GM21423 (cell line): ENCODE results near the gene AKAP13.
A peak's percentile ranks its signal among the peaks of the same experiment; 100 is the strongest.
"Not testable (repeated sequence)": the region's sequence is repeated elsewhere in the genome, so short reads cannot be mapped to it uniquely, and the experiment has no call there.

Experiments used
- ATAC-seq: cut with Tn5 transposase; IDR thresholded peaks from one replicate; pipeline ENCODE4 v1.9.1; 2021; ENCODE audit warnings: mild to moderate bottlenecking, moderate library complexity; ENCODE audit not compliant: unreplicated experiment

The AKAP13 gene

DNA sequence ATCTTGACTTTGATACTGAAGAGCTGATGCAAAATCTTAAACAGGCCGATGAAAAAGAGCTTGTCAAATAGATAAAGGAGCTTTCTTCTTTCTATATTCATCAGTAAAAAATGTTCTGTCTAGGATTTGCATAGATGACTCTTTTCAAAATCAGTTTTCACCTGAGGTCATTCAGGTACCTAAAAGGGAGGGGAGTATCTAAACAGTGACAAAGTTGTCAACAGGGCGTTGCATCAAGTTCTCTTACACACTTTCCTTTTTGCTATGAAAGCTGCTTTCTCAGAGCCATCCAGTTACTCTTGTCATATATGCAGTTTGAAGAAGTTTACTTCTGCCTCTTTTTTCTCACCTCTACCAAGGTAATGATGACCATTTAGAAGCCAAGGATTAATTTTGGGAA, 60.0 kb downstream of the AKAP13 start:
- ATAC-seq: no peak

DNA sequence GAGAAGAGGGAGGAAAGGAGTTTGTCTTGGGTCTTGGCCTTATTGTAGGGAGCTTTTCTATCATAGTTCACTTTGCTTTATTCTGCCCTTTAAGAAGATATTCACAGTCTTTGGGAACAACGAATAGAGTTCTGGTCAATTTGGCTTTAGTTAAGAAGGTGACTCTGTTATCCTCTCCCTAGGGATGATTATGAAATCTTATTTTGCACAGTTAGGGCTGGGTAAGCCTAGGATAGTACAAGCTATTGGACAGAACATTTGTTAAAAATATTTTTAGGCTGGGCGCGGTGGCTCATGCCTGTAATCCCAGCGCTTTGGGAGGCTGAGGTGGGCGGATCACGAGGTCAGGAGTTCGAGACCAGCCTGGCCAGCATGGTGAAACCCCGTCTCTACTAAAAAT, 61.5 kb downstream of the AKAP13 start:
- not testable (repeated sequence) for ATAC-seq

DNA sequence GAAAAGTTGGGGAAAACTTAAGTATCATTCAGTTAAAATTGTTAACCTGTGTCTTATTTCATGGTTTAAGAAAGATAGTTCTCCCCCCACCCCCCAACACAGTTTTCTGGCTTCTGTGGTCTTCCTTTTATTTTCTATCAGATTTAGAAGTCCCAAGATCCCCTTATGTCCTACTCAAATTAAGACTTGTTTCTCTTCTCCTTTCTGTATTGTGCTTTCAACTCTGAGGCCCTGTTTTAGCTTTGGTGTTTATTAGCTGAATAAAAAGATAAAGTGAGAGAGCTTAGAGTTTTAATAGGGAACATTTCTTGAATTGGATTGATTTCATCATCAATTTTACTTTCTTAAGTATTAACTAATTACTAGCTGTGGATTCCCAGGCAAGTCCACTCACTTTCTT, 62.6 kb downstream of the AKAP13 start:
- peak; percentile 55 for ATAC-seq

DNA sequence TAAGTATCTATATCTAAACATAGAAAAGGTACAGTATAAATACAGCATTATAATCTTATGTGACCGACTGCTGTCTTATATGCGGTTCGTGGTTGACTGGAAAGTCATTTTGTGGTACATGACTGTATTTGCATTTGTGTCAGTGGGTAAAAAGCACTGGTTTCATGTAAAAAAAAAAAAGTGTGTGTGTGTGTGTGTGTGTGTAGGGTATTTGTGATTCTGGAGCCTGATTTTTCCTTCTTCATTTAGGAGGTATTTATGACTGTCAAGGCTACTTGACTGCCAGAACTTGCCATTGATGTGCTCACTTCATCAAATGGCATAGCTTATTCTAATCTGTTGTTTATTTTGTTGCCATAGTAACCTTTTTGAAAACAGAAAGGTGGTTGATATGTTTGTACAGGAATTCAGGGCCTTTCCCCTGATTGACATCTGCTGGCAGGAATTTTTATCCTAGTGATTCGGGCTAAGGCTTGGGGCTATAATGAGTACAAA, 63.2 kb downstream of the AKAP13 start:
- ATAC-seq: peak; percentile 73

DNA sequence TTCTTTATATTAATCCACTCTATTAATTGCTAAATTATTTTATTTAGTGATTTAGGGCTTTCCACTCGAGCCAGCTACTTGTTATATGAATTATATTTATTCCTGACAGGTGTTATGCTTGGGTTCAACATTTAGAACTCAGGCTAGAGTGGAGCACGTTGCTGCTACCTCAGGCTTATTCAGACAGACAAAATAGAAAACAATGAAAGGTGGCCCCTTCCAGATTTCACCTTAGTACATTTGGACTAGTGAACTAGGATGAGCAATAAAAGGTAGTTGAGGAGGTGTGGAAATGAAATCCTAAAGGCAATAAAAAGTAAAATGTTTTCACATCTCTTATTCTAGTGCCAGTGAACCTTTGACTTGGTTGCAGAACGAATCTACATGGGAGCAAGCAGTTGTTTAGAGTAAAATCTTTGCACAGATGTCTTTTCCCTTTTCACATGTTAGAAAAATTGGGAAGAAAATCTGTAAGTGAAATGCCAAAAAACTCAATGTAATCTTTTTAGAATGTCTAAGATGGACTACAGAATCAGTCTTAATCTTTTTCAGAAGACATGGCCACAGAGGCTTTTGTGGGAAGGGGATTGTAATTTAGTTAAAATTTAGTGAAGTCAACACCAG, 63.8 kb downstream of the AKAP13 start:
- no peak for ATAC-seq

DNA sequence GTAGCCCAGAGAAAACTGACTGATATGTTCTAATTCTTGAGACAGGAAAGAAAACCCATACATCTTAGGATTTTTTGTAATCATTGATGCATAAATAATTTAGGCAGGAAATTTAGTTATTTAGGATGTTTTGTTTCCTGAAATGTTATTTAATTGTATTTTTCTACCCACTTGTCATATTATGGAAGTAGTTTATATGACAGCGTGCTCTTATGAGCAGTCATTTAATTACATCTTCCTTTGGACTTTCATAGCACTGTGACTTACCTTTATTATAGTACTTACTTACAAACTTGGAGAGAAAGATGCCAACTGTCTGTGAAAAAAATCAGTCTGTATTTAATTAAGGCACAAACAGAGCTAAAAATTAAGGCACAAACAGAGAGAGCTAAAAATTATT, 65.0 kb downstream of the AKAP13 start:
- no peak for ATAC-seq

DNA sequence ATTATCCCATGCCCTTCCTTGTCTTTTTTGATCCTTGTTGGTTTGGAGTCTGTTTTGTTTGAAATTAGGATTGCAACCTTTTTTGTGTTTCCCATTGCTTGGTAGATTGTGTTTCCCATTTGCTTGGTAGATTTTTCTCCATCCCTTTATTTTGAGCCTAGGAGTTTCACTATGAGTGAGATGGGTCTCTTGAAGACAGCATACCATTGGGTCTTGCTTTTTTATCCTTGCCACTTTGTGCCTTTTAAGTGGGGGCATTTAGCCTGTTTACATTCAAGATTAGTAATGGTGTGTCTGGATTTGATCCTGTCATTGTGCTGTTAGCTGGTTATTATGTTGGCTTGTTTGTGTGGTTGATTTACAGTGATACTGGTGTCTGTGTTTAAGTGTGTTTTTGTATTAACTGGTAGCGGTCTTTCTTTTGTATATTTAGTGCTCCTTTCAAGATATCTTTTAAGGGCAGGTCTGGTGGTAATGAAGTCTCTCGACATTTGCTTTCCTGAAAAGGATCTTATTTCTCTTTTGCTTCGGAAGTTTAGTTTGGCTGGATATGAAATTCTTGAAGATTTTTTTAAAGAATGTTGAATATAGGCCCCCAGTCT, 70.8 kb downstream of the AKAP13 start:
- ATAC-seq: no peak

DNA sequence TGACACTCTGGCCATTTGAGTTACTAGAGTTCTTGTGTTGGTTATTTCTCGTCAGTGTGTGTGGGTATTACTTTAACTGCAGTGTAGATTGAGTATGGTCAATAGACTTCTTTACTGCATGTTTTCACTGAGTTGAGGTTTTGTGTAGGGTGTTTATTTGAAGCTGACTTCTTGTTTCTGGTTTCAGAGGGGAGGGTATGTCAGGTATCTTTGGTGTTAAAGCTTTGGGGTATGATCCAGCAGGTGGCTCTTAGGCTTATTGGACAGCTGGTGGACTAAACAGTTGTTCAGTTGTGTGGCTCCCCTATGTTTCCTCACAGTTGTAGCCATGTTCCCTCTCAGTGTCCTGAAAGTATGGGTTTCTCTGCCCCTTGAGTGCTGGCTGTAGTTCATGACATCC, 72.0 kb downstream of the AKAP13 start:
- ATAC-seq: no peak

DNA sequence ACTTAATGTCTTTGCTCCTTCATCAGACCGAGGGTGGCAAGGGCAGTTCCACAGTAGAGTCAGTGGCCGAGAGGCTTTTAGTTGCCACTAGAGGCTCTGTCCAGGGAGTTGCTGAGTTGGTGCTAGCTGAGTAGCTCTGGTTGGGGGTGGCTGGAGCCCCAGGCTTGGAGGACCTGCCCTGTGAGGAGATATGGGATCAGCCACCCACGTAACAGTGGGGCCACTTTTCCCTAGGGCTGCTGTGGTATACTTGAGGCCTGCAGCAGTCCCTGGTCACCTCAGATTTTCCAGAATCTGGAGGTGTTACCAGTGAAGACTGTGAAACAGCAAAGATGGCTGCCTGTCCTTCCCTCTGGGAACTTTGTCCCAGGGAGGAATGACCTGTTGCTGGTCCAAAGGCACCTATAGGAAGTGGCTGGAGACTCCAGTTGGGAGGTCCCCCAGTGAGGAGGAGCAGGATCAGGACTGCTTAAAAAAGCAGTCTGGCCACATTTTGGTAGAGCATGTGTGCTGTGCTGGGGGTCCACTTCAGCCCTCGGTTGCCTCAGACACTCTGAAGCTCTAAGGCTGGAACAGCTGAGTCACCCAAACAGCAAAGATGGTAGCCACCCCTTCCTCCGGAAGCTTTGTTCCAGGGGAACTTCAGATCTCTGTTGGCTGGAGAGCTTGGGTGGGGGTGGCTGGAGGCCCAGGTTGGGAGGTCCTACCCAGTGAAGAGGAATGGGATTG, 72.9 kb downstream of the AKAP13 start:
- ATAC-seq: no peak

DNA sequence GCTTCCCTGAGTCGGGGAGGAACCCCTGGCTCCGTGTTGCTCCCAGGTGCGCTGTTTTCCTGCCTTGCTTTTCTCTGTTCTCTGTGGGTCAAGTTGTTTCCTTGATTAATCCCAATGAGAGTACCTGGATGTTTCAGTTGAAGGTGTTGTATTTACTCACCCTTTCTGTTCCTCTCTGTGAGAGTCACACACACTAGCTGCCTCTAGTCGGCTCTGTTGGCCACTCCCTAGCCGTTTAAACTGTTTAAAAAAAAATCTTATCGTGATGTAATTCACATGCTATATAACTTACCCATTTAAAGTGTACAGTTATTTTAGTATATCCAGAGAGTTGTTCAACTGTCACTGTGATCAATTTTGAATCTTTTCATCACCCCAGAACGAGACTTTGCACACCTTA, 74.0 kb downstream of the AKAP13 start:
- no peak for ATAC-seq

DNA sequence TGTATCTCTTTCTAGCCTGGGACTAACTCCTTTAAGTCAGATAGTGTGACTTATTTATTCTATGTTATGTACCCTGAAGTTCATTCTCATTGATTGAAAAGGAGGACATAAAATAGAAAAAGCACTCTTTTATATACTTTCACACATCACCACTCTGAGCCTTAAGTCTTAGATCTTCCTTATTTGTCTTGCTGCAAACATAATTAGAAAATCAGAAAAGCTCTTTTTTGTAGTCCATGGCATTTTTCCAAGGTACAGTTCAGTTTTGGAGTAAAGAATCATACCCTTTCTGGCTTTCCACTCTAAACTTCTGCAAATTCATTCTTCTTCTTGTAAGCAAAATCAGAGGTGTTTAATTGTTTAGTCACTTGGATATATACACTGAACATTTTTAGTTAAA, 75.5 kb downstream of the AKAP13 start:
- no peak for ATAC-seq

DNA sequence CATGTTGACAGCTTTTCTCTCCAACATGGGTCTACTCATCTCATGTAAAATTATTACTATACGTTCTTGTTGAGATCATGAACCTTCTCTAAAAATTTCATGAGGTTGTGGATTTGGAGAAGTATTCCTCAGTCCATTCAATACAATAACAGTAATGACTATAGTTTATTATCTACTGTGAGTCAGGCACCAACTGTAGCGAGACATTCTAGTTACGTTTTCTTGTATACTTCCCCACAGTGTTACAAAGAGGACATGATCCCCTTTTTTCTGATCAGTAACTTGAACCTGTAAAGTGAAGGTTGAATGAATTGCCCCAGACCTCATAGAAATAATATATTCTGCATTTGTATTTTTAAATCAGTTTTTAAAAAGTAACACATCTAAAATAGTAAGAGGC, 76.4 kb downstream of the AKAP13 start:
- ATAC-seq: peak; percentile 43

DNA sequence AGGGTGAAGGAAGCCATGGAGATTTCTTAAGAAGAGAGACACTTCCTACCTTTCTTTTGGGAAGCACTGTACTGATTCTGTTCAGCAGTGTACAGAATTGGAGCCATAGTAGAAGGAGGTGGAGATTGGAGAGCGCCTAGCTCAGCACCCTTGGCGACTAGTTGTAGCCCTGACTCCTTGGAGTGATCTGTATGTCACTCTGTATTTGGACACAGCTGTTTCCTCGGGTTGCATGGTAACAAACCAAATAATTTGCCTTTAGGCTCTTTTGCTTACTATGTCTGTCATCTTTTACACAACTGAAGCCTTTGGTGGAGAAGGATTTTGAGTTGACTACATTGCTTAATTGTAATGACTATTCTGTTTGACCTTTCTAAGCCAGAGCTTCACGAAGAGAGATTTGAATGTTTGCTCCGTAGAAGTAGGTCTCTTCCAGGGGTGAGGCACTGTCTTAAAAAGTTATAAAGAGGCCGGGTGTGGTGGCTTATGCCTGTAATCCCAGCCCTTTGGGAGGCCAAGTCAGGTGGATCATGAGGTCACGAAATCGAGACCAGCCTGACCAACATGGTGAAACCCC, 77.1 kb downstream of the AKAP13 start:
- ATAC-seq: peak; percentile 75

DNA sequence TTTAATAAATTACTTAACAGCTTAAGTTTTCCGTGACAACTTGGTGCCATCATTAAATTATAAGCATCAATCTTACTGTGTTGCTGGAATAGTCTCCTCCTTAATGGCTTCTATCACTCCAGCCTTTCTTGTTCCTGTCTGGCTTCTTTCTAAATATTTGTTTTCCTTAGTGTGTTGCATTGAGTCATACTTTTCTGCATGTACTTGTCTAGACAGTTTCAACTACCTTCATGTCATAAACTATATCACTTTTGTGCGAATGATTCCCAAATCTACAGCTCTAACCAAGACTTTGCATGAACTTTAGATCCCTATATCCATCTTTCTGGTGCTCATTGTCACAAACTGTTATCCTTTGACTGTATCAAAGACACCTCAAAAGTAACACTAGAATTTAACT, 78.4 kb downstream of the AKAP13 start:
- ATAC-seq: no peak

DNA sequence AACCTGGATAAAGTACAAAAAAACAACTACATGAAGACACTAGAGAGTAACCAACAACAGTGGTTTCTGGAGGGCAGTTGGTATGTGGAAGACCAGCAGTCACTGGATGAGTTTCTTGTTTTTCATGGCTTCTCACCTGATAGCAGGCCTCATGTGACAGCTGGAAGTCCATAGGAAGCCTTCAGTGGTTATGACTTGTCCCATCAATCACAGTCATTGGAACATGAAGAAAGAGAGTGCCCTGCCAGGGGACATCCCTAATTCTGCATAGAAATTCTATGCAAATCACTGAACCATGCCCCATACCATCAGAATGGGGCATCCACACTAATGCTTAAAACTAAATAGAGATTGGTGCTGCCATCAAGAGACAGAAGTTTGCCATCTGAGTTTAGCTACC, 81.6 kb downstream of the AKAP13 start:
- no peak for ATAC-seq

DNA sequence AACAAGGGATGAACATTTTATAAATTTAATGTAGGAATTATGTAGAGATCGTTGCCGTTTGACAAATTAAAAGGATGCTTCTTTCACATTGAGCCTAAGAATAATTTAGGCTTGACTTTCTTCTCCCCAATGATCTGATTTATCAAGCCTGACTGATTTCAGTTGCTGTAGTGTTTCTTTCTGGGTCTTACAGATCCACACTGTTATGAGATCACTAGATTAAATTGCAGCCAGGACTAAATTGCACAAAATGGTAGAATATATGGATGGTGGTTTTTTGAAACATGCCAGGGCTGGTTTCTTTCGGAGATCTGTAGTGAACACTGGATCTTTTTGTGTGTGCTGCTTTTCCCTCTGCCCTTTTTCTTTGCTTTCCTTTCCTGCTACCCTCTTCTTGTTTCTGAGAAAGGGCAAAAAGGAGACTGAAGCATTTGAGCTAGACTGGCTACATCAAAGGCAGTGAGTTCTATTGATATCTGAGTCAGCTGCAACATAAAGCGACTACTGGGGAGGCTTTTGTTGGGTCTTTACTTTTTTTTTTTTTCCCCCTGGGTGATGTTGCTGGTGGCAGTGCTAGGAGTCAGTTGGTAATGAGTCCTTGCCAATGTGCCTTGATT, 83.0 kb downstream of the AKAP13 start:
- no peak for ATAC-seq

DNA sequence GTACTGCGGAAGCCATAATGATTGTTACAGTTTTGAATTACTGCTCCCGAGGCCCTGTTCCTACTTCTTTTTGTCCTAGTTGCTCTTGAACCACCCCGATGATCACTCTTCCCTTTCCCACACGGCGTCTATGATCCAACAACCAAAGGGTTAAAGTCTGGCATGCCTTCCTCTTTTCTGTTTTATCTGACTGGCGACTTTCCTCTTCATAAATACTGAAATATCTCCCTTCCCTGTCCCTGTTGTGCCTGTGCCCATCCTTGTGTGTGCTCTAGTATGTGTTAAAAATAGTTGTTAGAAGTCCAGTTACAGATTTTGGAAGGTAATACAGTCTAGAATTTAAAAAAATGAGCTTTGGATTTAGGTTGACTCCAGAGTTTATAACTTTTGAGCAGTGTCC, 83.6 kb downstream of the AKAP13 start:
- ATAC-seq: no peak

DNA sequence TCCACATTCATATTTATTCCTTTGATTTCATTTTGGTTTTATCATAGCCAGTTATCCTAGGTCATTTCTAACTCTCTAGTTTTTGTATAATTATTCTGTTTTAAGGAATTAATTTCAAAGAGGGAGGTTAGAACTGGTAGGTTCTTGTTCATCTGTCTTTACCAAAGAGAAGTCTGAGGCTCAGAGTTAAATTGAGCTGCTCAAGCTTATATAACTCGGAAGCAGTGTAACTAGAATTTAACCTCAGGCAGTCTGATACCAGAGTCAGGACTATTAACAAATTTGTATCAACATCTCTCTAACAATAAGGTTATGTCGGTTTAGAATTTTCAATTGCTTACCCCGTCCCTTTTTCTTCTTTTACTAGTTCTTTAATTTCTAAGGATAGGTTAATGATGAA, 84.1 kb downstream of the AKAP13 start:
- no peak for ATAC-seq

DNA sequence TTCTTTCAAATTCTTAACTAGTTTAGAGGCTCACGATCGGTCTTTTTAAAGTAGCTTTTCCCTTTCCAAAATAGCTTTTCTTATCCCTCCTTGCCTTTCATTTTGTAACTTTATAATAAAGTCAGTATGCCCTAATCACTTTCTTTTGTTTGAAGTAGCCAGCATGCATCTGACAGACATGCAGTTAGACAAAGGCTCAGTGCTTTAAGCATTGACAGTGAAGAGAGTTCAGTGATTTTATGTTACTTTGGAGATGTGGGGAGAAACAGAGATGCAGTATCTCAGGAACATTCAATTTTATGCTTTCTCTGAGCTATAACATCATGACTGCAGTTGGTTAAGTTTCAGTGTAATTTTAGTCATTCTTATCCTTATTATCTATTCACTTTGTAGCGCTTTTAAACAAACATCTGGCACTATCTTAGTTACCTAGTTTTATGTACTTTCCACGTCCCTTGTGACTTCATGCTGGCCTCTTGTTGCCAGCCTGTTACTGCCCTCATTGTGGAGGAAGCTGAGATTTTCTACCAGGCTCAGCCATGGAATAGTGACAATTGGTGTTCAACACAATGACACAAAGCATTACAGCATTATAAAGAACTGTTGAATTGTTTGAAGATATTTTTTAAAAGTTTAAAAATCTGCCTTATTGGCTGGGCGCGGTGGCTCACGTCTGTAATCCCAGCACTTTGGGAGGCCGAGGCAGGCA, 90.3 kb downstream of the AKAP13 start:
- no peak for ATAC-seq

DNA sequence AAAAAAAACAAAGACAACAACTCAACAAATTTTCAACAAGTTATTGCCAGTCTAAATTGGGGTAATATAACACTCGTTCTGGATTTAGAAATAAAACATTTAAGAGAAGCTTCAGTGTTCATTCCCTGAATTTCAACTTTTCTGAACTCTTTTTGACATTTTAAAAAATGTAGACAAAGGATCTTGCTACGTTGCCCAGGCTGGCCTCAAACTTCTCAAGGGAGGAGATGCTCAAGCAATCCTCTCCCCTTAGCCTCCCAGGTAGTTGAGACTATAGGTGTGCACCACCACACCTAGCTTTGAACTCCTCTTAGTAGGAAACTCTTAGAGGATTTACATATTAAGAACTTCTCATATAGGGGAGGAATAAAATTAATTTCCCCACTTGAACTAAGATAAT, 91.9 kb downstream of the AKAP13 start:
- ATAC-seq: no peak

DNA sequence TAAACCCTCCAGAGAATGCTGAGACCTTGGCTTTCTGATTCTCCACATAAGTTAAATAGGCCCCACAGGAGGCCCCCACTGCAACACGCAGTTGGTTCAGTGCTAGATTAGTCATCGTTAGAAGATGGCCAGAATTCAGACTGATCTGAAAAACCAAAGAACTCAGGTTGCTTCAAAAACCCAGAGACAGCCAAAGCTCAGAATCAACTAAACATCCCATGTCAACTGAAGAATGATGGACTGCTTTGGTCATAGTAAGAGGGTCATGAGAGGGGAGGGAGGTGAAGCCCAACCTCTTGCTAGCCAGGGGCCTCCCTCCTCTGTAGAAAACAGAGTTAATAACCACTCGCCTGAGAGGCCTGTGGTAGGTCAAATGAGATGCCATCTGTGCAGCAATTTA, 93.1 kb downstream of the AKAP13 start:
- no peak for ATAC-seq
